Breast epithelium (tissue), 3 donors: ENCODE results near the gene MAGED4.
"Not testable (repeated sequence)": the region's sequence is repeated elsewhere in the genome, so short reads cannot be mapped to it uniquely, and the experiment has no call there.

Source experiments
- CTCF ChIP-seq, 3 donors: fragments of 450-650 bp; IDR thresholded peaks; one replicate each; pipeline ENCODE4 v1.5.1; 2016 to 2017; ENCODE audit warnings: antibody characterized with exemption in 3 of 3, mild to moderate bottlenecking in 3 of 3, moderate library complexity in 3 of 3
- POLR2AphosphoS5 ChIP-seq, 3 donors: sonication (generic); formaldehyde crosslinking; IDR thresholded peaks; one replicate each; pipeline ENCODE4 v1.6.1; 2017; ENCODE audit warnings: antibody characterized with exemption in 3 of 3

DNA sequence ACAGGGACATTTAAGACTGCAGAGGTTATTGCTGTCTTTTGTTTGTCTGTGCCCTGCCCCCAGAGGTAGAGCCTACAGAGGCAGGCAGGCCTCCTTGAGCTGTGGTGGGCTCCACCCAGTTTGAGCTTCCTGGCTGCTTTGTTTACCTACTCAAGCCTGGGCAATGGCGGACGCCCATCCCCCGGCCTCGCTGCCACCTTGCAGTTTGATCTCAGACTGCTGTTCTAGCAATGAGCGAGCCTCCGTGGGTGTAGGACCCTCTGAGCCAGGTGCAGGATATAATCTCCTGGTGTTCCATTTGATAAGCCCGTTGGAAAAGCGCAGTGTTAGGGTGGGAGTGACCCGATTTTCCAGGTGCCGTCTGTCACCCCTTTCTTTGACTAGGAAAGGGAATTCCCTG lies 34.0 kb upstream of the MAGED4 start:
- not testable (repeated sequence) for TF ChIP-seq CTCF, POLR2AphosphoS5 (IDR thresholded peaks at IDR 0.05)
